Body of pancreas (tissue), 4 donors: ENCODE measurements around the gene DMBT1.

Experiments used
- CTCF ChIP-seq, 7 experiments: fragments of 450-650 bp in 4 of 7; fragments of 200-600 bp in 3 of 7; sonication (generic) in 3 of 7; IDR thresholded peaks; one replicate each; pipeline ENCODE4 v1.5.1; 2016 to 2019; ENCODE audit warnings: antibody characterized with exemption in 7 of 7
- POLR2A ChIP-seq, 3 donors: fragments of 450-650 bp; IDR thresholded peaks; one replicate each; pipeline ENCODE4 v1.6.1; 2016; ENCODE audit warnings: antibody characterized with exemption in 3 of 3, mild to moderate bottlenecking in 2 of 3

GRCh38 chr10:122568551-122568950 lies 8.0 kb downstream of the DMBT1 start:
- TF ChIP-seq CTCF (IDR thresholded peaks at IDR 0.05) (no peak), POLR2A (IDR thresholded peaks at IDR 0.05) (no peak)
